Thymus (tissue), 11 donors: ENCODE data around the gene AP3B2. TPM values are rescaled to one million over a fixed set of nuclear protein-coding genes. Genes with fewer than 3 reads are reported as not detected.

Experiments
- DNase-seq, 9 donors: peaks; one replicate each; pipeline ENCODE4 v3.0.0-alpha.2; 2013; ENCODE audit warnings: low spot score in 9 of 9, low read depth in 6 of 9, missing footprints in 1 of 9
- H3K27ac ChIP-seq, 2 donors: one replicate each; pipeline ENCODE4 v1.5.1; 2013; ENCODE audit warnings: control low read depth in 1 of 2, low read depth in 1 of 2, low read length in 1 of 2, mild to moderate bottlenecking in 1 of 2, moderate library complexity in 1 of 2
- H3K27me3 ChIP-seq, 2 donors: one replicate each; pipeline ENCODE4 v1.5.1; 2013; ENCODE audit warnings: low read length in 1 of 2; ENCODE audit not compliant: control insufficient read depth in 2 of 2, insufficient read depth in 1 of 2
- H3K36me3 ChIP-seq, 2 donors: one replicate each; pipeline ENCODE4 v1.5.1; 2013; ENCODE audit warnings: low read length in 1 of 2, mild to moderate bottlenecking in 1 of 2, moderate library complexity in 1 of 2; ENCODE audit not compliant: control insufficient read depth in 2 of 2, insufficient read depth in 2 of 2
- H3K4me1 ChIP-seq, 2 donors: one replicate each; pipeline ENCODE4 v1.5.1; 2013; ENCODE audit warnings: low read length in 2 of 2; ENCODE audit not compliant: control insufficient read depth in 2 of 2, insufficient read depth in 2 of 2
- H3K4me3 ChIP-seq, 2 donors: one replicate each; pipeline ENCODE4 v1.5.1; 2013; ENCODE audit warnings: low read length in 2 of 2, control low read depth in 1 of 2, mild to moderate bottlenecking in 1 of 2
- H3K9me3 ChIP-seq, 2 donors: one replicate each; pipeline ENCODE4 v1.5.1; 2013; ENCODE audit warnings: low read length in 1 of 2, mild to moderate bottlenecking in 1 of 2; ENCODE audit not compliant: control insufficient read depth in 2 of 2, insufficient read depth in 1 of 2
- WGBS: extraction: QIAGEN DNeasy Blood & Tissue Kit; methylation state at CpG from one replicate; pipeline ENCODE4 v1.1.7; 2013; 5-methylcytosine and 5-hydroxymethylcytosine counted together
- polyA plus RNA-seq: library from polyadenylated mRNA; stranded (reverse); fragments of 200-250 nt; gene quantifications from one replicate; pipeline ENCODE4 v1.2.3, GENCODE V29; 2013
- total RNA-seq: library from RNA; stranded (reverse); fragments of 120-200 nt; gene quantifications from one replicate; pipeline ENCODE4 v1.2.4, GENCODE V29; 2013
- donor health status: healthy.

The AP3B2 gene
- total and polyA plus RNA-seq, 2 donors, result 0.33 to 5.0 TPM

GRCh38 chr15:82660378-82660777 lies 49.3 kb downstream of the AP3B2 start:
- Histone ChIP-seq H3K36me3 (no peaks in the 10 kb centered on the region), H3K4me1 (no peaks in the 10 kb centered on the region), H3K27ac (no peak overlapping the region), H3K27me3 (no peaks in the 10 kb centered on the region), H3K9me3 (no peaks in the 10 kb centered on the region), H3K4me3 (no peak overlapping the region)
- 65% methylated on average over 1 of the region's 1 CpG for whole genome bisulfite sequencing
- DNase-seq, result no peak

- 77% methylated on average over 7 of the region's 7 CpGs for WGBS
- Histone ChIP-seq H3K9me3 (no peaks in the 10 kb centered on the region), H3K4me1 (no peaks in the 10 kb centered on the region), H3K36me3 (no peaks in the 10 kb centered on the region), H3K27ac (no peak overlapping the region), H3K4me3 (no peak overlapping the region), H3K27me3 (no peaks in the 10 kb centered on the region)
- DNase-seq, result no peak
Observed at GRCh38 chr15:82656641-82657266, 52.9 kb downstream of the AP3B2 start.

- DNase-seq, result no peak
- no peak overlapping the region for H3K4me3 ChIP-seq
- H3K36me3 ChIP-seq, result no peaks in the 10 kb centered on the region
- H3K9me3 ChIP-seq, result no peaks in the 10 kb centered on the region
- WGBS, result 85% methylated on average over 3 of the region's 3 CpGs
- no peaks in the 10 kb centered on the region for H3K4me1 ChIP-seq
- H3K27ac ChIP-seq, result no peak overlapping the region
- H3K27me3 ChIP-seq, result no peaks in the 10 kb centered on the region
Observed at GRCh38 chr15:82655606-82656005, 54.1 kb downstream of the AP3B2 start.

- DNase-seq, result no peak
- H3K27me3 ChIP-seq, result peaks cover 12 to 19% of the 10 kb centered on the region in 2 donors
- no peaks in the 10 kb centered on the region for H3K4me1 ChIP-seq
- H3K27ac ChIP-seq, result no peak overlapping the region
- 85% methylated on average over 3 of the region's 3 CpGs for WGBS
- no peaks in the 10 kb centered on the region for H3K9me3 ChIP-seq
- no peaks in the 10 kb centered on the region for H3K36me3 ChIP-seq
- H3K4me3 ChIP-seq, result no peak overlapping the region
Observed at GRCh38 chr15:82653483-82654168, 56.0 kb downstream of the AP3B2 start.

DNA sequence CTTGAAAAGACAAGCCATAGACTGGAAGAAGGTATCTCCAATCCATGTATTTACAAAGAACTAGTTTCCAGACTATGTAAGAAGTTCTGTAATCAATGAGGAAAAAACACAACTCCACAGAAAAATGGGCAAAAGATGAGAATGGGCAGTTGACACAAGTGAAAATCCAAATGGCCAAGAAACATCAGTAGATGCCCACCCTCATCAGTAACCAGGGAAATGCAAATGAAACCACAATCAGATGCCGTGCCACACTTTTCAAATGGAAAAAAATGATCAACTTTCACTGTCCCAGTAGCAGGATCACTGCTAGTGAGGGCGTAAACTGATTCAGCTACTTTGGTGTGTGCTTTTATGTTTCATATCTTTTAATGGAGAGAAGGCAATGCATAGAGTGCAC lies 58.0 kb downstream of the AP3B2 start:
- H3K36me3 ChIP-seq, result no peaks in the 10 kb centered on the region
- peaks cover 30 to 38% of the 10 kb centered on the region in 2 donors for H3K27me3 ChIP-seq
- DNase-seq, result no peak
- H3K4me1 ChIP-seq, result peaks cover 0 to 11% of the 10 kb centered on the region in 2 donors
- no peak overlapping the region for H3K27ac ChIP-seq
- peaks cover 5% of the 10 kb centered on the region in 2 donors for H3K9me3 ChIP-seq
- H3K4me3 ChIP-seq, result no peak overlapping the region
- 91% methylated on average over 2 of the region's 2 CpGs for WGBS

DNA sequence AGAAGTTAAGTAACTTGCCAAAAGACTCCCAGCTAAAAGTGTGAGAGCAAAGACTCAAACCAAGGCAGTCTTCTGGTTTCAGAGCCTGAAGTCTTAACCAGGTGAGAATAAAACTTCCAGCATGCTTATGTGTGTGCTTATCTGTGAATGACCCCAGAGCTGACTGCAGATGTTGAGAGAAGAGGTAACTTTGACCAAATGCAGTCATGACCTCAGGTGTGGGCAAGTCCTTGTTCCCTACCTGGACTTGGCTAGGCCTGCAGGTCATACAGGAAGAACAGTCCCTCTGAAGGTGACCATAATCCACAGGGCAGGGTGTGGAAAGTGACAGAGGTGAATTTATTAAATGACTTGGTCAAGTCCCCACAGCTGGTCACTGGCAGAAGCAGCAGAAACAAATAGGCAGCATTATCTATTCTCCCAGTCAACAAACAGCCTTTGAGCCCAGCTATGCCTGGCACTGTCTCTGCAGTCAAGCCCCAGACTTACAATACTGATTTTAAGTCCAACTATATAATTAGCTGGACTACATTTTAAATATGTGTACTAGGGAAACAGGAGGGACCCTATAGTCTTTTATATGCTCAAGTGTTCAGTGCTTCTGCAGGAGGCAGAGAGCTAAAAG lies 59.5 kb downstream of the AP3B2 start:
- no peak for DNase-seq
- H3K27ac ChIP-seq, result no peak overlapping the region
- H3K4me1 ChIP-seq, result peaks cover 0 to 11% of the 10 kb centered on the region in 2 donors
- no peaks in the 10 kb centered on the region for H3K36me3 ChIP-seq
- H3K9me3 ChIP-seq, result peaks cover 6 to 7% of the 10 kb centered on the region in 2 donors
- H3K4me3 ChIP-seq, result no peak overlapping the region
- H3K27me3 ChIP-seq, result peaks cover 43 to 54% of the 10 kb centered on the region in 2 donors

DNA sequence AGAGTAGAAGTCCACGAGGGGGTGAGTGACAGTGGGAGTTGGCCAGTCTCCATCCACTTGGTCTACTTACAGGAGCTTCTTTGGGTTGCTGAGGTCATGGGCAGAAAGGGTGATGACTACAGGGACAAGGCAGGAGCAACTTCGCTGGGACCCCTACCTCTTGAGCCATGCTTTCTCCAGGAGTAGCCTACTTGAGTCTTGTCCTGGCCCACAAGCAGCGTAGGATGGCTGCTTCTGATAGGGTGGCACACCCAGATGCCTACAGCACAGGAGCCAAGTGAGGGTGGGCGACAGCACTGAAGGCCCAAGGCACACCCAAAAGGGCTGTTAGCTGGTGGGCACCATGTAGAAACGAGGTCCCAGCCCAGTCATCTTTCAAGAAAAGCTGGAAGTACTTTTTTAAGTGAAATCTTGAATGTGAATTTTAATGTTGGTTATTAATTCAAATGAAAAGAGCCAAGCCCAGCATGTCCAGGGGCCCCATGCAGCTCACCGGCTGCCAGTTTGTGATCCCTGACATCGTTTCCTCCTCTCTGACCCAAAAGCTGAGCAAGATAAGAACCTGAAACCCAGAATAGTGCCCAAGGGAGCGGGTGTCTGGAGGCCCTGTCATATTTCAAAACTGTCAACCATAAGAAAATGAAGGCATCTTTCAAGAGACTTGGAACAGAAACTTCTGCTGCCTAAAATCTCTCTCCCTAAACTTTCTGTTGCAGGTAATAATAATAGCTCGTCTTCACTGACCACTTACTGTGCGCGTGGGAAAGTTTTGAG lies 60.3 kb downstream of the AP3B2 start:
- WGBS, result 79% methylated on average over 11 of the region's 11 CpGs
- no peak for DNase-seq
- Histone ChIP-seq H3K9me3 (peaks cover 6 to 7% of the 10 kb centered on the region in 2 donors), H3K27ac (no peak overlapping the region), H3K4me1 (peaks cover 0 to 11% of the 10 kb centered on the region in 2 donors), H3K36me3 (no peaks in the 10 kb centered on the region), H3K27me3 (peaks cover 50 to 61% of the 10 kb centered on the region in 2 donors), H3K4me3 (no peak overlapping the region)

GRCh38 chr15:82648257-82649103 lies 61.2 kb downstream of the AP3B2 start:
- H3K27me3 ChIP-seq, result peaks cover 52 to 67% of the 10 kb centered on the region in 2 donors
- no peak overlapping the region for H3K27ac ChIP-seq
- H3K36me3 ChIP-seq, result no peaks in the 10 kb centered on the region
- peaks cover 0 to 11% of the 10 kb centered on the region in 2 donors for H3K4me1 ChIP-seq
- peak in 1 of 9 donors; percentile 2 for DNase-seq
- peak overlapping the region in 1 of 2 donors; percentile 56 for H3K4me3 ChIP-seq
- peaks cover 6 to 7% of the 10 kb centered on the region in 2 donors for H3K9me3 ChIP-seq
- WGBS, result 38% methylated on average over 41 of the region's 41 CpGs
